ENCODE measurements around the gene ARHGAP4. TPM values are rescaled to one million over a fixed set of nuclear protein-coding genes. Genes with fewer than 3 reads are reported as not detected.
A peak's percentile ranks its signal among the peaks of the same experiment; 100 is the strongest.

Gene ARHGAP4
- 1 to 10 TPM; 7.6 to 8.9 TPM for total RNA-seq

DNA sequence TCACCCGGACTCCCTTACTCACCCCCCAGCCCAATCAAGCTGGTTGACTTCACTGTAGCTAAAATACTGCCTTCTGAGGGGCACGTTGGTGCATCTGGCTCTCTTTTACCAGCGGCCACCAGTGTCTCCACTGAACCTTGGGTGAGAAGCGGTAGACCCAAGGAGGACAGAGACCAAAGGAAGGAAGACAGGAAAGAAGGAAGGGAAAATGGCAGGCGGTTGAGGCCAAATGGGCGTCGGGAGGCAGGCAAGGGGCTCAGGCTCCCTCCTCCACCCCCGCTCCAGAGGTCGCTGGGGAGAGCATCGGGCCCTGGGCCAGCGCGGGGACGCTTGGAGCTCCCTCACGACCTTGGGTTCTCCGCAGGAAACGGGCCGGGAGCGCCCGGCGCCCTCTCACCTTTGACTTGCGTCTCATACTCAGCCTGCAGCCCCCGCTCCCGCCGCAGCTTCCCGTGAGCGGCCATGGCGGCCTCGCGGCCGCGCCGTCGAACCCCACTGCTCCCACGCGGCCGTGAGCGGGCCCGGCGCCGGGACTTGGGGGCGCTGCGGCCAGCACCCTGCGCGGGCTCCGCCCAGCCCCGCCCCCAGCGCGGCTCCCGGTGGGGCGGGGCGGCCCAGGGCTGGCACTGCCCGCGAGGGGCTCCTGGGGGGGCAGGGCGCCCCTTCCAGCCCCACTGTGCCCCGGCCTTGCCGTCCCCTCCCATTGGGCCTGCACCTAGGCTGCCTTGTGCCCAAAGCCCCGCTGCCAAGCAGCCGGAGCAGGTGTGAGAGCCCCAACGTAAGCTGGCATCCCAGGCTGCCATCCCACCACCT is at the start of gene ARHGAP4:
Gene ARHGAP4, minus strand, starts transcription at position 526 of the 813 bp plus-strand sequence. Its CDS starts 62 bp downstream, at position 464.
- H3K4me3 ChIP-seq: peak within 1 kb of the TSS; percentile 41 to 64
- no peaks in the 10 kb centered on the region for H3K27me3 ChIP-seq
- no peaks in the 10 kb centered on the region for H3K9me3 ChIP-seq
- DNase-seq (ENCODE audit: low spot score): no peak
- peaks cover 14% of the 10 kb centered on the region for H3K36me3 ChIP-seq
- peak within 1 kb of the TSS; percentile 90 for H3K27ac ChIP-seq
- H3K4me1 ChIP-seq: peaks cover 0 to 60% of the 10 kb centered on the region in 2 donors
- TF ChIP-seq, protein P1, sequence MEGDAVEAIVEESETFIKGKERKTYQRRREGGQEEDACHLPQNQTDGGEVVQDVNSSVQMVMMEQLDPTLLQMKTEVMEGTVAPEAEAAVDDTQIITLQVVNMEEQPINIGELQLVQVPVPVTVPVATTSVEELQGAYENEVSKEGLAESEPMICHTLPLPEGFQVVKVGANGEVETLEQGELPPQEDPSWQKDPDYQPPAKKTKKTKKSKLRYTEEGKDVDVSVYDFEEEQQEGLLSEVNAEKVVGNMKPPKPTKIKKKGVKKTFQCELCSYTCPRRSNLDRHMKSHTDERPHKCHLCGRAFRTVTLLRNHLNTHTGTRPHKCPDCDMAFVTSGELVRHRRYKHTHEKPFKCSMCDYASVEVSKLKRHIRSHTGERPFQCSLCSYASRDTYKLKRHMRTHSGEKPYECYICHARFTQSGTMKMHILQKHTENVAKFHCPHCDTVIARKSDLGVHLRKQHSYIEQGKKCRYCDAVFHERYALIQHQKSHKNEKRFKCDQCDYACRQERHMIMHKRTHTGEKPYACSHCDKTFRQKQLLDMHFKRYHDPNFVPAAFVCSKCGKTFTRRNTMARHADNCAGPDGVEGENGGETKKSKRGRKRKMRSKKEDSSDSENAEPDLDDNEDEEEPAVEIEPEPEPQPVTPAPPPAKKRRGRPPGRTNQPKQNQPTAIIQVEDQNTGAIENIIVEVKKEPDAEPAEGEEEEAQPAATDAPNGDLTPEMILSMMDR (IDR thresholded peaks at IDR 0.05): no peak

DNA sequence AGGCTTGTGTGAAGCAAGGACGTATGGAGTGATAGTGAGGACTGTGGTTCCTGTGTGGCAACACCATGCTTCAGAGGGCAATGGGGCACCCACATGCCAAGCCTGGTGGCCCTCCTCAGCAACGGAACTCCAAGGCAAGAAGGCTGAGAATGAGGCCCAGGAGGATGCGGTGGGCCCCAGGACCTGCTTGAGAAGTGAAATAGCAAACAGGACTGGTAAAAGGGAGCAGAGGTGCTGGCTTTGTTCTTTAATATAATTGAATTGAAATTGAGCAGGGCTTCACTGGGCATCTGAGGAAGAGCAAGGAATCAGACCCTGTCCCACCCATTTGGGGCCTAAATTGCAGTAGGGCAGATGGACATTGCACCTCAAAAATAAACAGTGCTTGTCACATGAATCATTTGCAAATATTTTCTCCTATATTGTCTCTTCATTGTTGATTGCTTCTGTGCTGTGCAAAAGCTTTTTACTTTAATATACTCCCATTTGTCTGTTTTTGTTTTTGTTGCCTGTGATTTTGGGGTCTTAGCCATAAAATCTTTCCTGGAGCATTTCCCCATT is 48.7 kb upstream of the ARHGAP4 start:
- peak overlapping the region; percentile 97 to 99 for H3K27ac ChIP-seq
- H3K36me3 ChIP-seq: no peaks in the 10 kb centered on the region
- H3K27me3 ChIP-seq: no peaks in the 10 kb centered on the region
- no peak for DNase-seq (ENCODE audit: low spot score)
- H3K9me3 ChIP-seq: no peaks in the 10 kb centered on the region
- TF ChIP-seq, protein P1 (IDR thresholded peaks at IDR 0.05): no peak
- no peak overlapping the region for H3K4me3 ChIP-seq
- H3K4me1 ChIP-seq: peaks cover 0 to 22% of the 10 kb centered on the region in 2 donors

DNA sequence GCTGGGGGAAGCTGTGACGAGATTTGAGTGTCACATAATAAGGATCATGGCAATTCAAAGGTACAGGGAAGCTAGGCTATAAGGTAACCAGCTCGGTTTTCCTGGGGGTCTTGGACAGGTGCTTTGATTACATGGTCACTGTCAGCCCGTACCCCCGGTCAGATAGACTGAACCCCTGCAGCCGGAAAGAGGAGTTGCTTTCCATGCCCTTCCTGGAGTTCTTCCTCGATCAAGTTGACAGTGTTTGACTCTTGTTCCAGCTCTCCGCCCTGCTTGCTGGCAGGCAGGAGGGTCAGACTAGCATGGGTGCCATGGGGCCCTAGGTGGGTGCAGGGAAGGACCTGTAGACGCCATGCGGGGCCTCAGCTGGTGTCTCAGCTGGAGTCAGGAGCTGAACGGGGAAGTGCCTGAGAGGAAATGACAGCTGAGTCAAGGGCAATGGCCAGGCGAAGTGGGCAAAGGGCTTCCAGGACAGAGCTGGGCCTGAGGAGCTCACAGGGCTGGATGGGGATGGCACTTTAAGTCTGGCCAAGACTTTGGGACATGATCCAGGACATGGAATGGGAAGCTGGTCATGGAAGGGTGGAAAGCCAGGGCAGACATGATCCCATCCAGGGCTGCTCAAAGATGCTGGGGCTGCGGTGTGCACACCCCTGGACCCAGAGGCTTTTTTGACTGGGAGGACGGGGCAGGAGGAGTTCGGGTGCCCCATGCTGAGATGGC is 48.1 kb upstream of the ARHGAP4 start:
- Histone ChIP-seq H3K27me3 (no peaks in the 10 kb centered on the region), H3K4me3 (no peak overlapping the region), H3K36me3 (no peaks in the 10 kb centered on the region), H3K9me3 (no peaks in the 10 kb centered on the region), H3K4me1 (peaks cover 0 to 28% of the 10 kb centered on the region in 2 donors), H3K27ac (peak overlapping the region; percentile 97 to 99)
- TF ChIP-seq, protein P1 (IDR thresholded peaks at IDR 0.05): no peak
- DNase-seq (ENCODE audit: low spot score): no peak

DNA sequence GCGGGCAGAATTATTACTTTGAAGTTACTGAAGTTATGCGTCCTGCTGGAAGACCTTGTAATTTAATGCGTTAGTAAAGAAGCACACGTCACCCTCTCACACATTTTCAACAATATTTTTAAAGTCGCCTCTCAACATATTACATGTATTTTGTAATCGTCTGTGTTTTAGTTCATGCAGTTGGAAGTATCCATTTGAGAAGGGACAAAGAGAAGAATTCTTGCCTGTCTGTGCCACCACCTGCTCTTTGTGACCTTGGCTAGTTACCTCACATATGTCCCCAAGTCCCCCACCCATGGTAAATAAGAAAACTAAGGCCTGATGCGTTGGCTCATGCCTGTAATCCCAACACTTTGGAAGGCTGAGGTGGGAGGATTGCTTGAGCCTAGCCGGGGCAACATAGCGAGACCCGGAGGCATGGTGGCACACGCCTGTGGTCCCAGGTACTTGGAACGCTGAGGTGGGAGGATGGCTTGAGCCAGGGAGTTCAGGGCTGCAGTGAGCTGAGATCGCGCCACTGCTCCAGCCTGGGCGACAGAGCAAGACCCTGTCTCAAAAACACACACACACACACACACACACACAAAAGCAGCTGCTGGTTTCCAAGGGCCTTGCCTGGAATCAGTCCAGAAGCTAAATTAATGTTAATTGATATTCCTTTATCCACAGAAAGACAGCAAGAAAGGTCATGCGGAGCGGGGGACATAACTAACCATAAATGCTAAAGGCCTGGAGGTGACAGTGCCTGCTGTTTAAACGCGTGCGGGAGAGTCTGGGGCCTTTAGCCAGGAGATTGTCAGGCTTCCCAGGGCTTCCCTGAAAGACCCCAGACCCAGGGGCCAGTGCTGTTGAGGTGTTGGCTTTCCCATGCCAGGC is 47.3 kb upstream of the ARHGAP4 start:
- no peaks in the 10 kb centered on the region for H3K9me3 ChIP-seq
- H3K36me3 ChIP-seq: no peaks in the 10 kb centered on the region
- H3K4me3 ChIP-seq: peak overlapping the region; percentile 68 to 71
- H3K27ac ChIP-seq: peak overlapping the region; percentile 97 to 99
- H3K4me1 ChIP-seq: peaks cover 0 to 36% of the 10 kb centered on the region in 2 donors
- TF ChIP-seq, protein P1 (IDR thresholded peaks at IDR 0.05): no peak
- no peaks in the 10 kb centered on the region for H3K27me3 ChIP-seq
- DNase-seq (ENCODE audit: low spot score): no peak

Data from right atrium auricular region (tissue), 2 donors.